Measurements from ENCODE around the gene ACER2.

ACER2 gene

GRCh38 chr9:19471737-19472648 lies 63.2 kb downstream of the ACER2 start:
- peaks cover 3% of the 10 kb centered on the region for H3K4me1 ChIP-seq (ENCODE audit: control insufficient read depth, low read depth, low read length)
- no peaks in the 10 kb centered on the region for H3K36me3 ChIP-seq (ENCODE audit: control insufficient read depth, low read depth, low read length)
- no peak overlapping the region for H3K27ac ChIP-seq (ENCODE audit: low read length)
- peak overlapping the region; percentile 10 for H3K4me3 ChIP-seq (ENCODE audit: low read length)
- H3K9ac ChIP-seq (ENCODE audit: low read length) = no peak overlapping the region
- no peaks in the 10 kb centered on the region for H3K9me3 ChIP-seq (ENCODE audit: control insufficient read depth, low read depth, low read length)
- no peaks in the 10 kb centered on the region for H3K27me3 ChIP-seq (ENCODE audit: control insufficient read depth, insufficient read depth, low read length)

DNA sequence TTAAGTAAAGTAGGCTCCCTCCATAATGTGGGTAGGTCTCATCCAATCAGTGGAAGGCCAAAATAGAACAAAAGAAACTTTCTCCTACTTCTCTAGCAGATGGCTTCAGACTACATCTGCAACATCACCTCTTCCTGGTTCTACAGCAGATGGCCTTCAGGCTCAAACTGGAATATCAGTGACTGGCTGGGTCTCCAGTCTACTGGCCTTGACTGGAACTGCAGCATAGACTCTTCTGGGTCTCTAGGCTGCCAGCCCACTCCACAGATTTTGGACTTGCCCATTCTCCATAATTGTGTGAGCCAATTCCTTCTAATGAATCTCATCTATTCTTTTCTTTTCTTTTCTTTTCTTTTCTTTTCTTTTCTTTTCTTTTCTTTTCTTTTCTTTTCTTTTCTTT lies 64.8 kb downstream of the ACER2 start:
- Histone ChIP-seq H3K9me3 (ENCODE audit: control insufficient read depth, low read depth, low read length) (no peaks in the 10 kb centered on the region), H3K27ac (ENCODE audit: low read length) (no peak overlapping the region), H3K27me3 (ENCODE audit: control insufficient read depth, insufficient read depth, low read length) (no peaks in the 10 kb centered on the region), H3K4me1 (ENCODE audit: control insufficient read depth, low read depth, low read length) (peaks cover 3% of the 10 kb centered on the region), H3K9ac (ENCODE audit: low read length) (no peak overlapping the region), H3K4me3 (ENCODE audit: low read length) (no peak overlapping the region), H3K36me3 (ENCODE audit: control insufficient read depth, low read depth, low read length) (no peaks in the 10 kb centered on the region)

- no peaks in the 10 kb centered on the region for H3K27me3 ChIP-seq (ENCODE audit: control insufficient read depth, insufficient read depth, low read length)
- no peak overlapping the region for H3K9ac ChIP-seq (ENCODE audit: low read length)
- H3K36me3 ChIP-seq (ENCODE audit: control insufficient read depth, low read depth, low read length) = no peaks in the 10 kb centered on the region
Measured at GRCh38 chr9:19479874-19480273, 71.1 kb downstream of the ACER2 start.

GRCh38 chr9:19480345-19480744 lies 71.5 kb downstream of the ACER2 start:
- Histone ChIP-seq H3K9ac (ENCODE audit: low read length) (no peak overlapping the region), H3K27ac (ENCODE audit: low read length) (no peak overlapping the region), H3K4me1 (ENCODE audit: control insufficient read depth, low read depth, low read length) (no peaks in the 10 kb centered on the region), H3K9me3 (ENCODE audit: control insufficient read depth, low read depth, low read length) (no peaks in the 10 kb centered on the region), H3K27me3 (ENCODE audit: control insufficient read depth, insufficient read depth, low read length) (no peaks in the 10 kb centered on the region), H3K36me3 (ENCODE audit: control insufficient read depth, low read depth, low read length) (no peaks in the 10 kb centered on the region), H3K4me3 (ENCODE audit: low read length) (no peak overlapping the region)

More at GRCh38 chr9:19479874-19480273, 71.1 kb downstream of the ACER2 start:
- no peaks in the 10 kb centered on the region for H3K4me1 ChIP-seq (ENCODE audit: control insufficient read depth, low read depth, low read length)
- no peaks in the 10 kb centered on the region for H3K9me3 ChIP-seq (ENCODE audit: control insufficient read depth, low read depth, low read length)
- no peak overlapping the region for H3K27ac ChIP-seq (ENCODE audit: low read length)
- H3K4me3 ChIP-seq (ENCODE audit: low read length) = no peak overlapping the region

- no peaks in the 10 kb centered on the region for H3K4me1 ChIP-seq (ENCODE audit: control insufficient read depth, low read depth, low read length)
- H3K4me3 ChIP-seq (ENCODE audit: low read length) = no peak overlapping the region
- H3K27ac ChIP-seq (ENCODE audit: low read length) = no peak overlapping the region
- H3K36me3 ChIP-seq (ENCODE audit: control insufficient read depth, low read depth, low read length) = no peaks in the 10 kb centered on the region
- no peaks in the 10 kb centered on the region for H3K9me3 ChIP-seq (ENCODE audit: control insufficient read depth, low read depth, low read length)
- H3K27me3 ChIP-seq (ENCODE audit: control insufficient read depth, insufficient read depth, low read length) = no peaks in the 10 kb centered on the region
- H3K9ac ChIP-seq (ENCODE audit: low read length) = no peak overlapping the region
Measured at GRCh38 chr9:19481121-19481870, 72.5 kb downstream of the ACER2 start.

DNA sequence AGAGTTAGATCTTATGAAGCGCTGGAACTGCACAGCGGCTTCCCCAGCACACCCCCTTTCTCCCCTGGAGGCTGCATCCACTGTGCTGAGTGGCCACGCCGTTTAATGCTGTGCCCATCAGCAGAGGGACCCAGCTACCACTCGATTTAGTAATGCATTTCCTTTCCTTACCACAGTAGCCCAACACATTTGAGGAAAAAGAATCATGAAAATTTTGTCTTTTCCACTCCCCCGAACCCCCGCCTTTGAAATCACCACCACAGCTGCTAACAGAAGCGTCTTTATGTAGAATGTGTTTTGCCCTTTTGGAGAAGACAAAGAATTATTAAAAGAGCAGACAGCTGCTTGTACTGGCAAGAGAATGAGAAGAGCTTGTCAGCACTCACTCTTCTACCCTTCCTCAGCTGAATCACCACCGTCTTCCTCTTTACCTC lies 73.2 kb downstream of the ACER2 start:
- Histone ChIP-seq H3K4me3 (ENCODE audit: low read length) (no peak overlapping the region), H3K27ac (ENCODE audit: low read length) (no peak overlapping the region), H3K27me3 (ENCODE audit: control insufficient read depth, insufficient read depth, low read length) (no peaks in the 10 kb centered on the region), H3K4me1 (ENCODE audit: control insufficient read depth, low read depth, low read length) (no peaks in the 10 kb centered on the region), H3K9me3 (ENCODE audit: control insufficient read depth, low read depth, low read length) (no peaks in the 10 kb centered on the region), H3K9ac (ENCODE audit: low read length) (no peak overlapping the region), H3K36me3 (ENCODE audit: control insufficient read depth, low read depth, low read length) (no peaks in the 10 kb centered on the region)

GRCh38 chr9:19484699-19485098 lies 75.9 kb downstream of the ACER2 start:
- H3K9ac ChIP-seq (ENCODE audit: low read length) = no peak overlapping the region
- no peaks in the 10 kb centered on the region for H3K27me3 ChIP-seq (ENCODE audit: control insufficient read depth, insufficient read depth, low read length)
- H3K36me3 ChIP-seq (ENCODE audit: control insufficient read depth, low read depth, low read length) = no peaks in the 10 kb centered on the region
- no peaks in the 10 kb centered on the region for H3K9me3 ChIP-seq (ENCODE audit: control insufficient read depth, low read depth, low read length)
- H3K27ac ChIP-seq (ENCODE audit: low read length) = no peak overlapping the region
- H3K4me1 ChIP-seq (ENCODE audit: control insufficient read depth, low read depth, low read length) = no peaks in the 10 kb centered on the region
- H3K4me3 ChIP-seq (ENCODE audit: low read length) = no peak overlapping the region

DNA sequence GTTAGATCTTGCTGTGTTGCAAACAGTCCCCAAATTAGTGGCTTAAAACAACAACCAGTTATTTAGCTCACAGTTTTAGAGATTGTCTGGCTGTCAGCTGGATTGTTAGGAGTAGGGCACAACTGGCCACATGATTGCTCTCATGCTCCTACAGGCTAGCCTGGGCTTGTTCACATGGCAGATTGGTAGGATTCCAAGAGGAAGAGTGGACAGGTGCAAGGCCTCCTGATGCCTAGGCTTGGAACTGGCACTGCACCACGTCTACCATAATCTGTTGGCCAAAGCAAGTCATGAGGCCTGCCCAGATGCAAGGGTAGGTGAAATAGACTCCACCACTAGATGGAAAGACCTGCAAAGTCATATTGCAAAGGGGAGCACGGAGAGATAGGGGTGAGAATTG lies 76.4 kb downstream of the ACER2 start:
- H3K9me3 ChIP-seq (ENCODE audit: control insufficient read depth, low read depth, low read length) = no peaks in the 10 kb centered on the region
- H3K9ac ChIP-seq (ENCODE audit: low read length) = no peak overlapping the region
- H3K36me3 ChIP-seq (ENCODE audit: control insufficient read depth, low read depth, low read length) = no peaks in the 10 kb centered on the region
- H3K27ac ChIP-seq (ENCODE audit: low read length) = no peak overlapping the region
- H3K27me3 ChIP-seq (ENCODE audit: control insufficient read depth, insufficient read depth, low read length) = no peaks in the 10 kb centered on the region
- H3K4me1 ChIP-seq (ENCODE audit: control insufficient read depth, low read depth, low read length) = no peaks in the 10 kb centered on the region
- no peak overlapping the region for H3K4me3 ChIP-seq (ENCODE audit: low read length)

DNA sequence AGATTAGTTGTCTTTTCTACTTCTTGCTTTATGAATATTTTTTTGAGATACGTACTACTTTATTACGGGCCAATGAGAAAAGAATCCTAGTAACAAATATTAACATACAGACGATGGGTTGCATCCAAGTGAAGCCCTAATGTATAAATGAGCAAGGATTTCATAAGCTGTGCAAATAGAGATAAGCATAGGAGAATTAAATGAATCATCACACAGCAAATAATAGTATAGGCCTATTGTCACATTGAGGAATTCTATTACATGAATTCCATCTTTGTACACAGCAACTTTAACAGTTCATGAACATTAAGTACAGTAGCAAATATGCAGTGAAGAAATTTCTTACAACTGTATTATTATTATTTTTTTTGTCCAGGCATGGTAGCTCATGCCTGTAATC lies 78.0 kb downstream of the ACER2 start:
- no peak overlapping the region for H3K4me3 ChIP-seq (ENCODE audit: low read length)
- no peak overlapping the region for H3K27ac ChIP-seq (ENCODE audit: low read length)
- H3K9ac ChIP-seq (ENCODE audit: low read length) = no peak overlapping the region
- no peaks in the 10 kb centered on the region for H3K9me3 ChIP-seq (ENCODE audit: control insufficient read depth, low read depth, low read length)
- H3K4me1 ChIP-seq (ENCODE audit: control insufficient read depth, low read depth, low read length) = no peaks in the 10 kb centered on the region
- no peaks in the 10 kb centered on the region for H3K27me3 ChIP-seq (ENCODE audit: control insufficient read depth, insufficient read depth, low read length)
- no peaks in the 10 kb centered on the region for H3K36me3 ChIP-seq (ENCODE audit: control insufficient read depth, low read depth, low read length)

- no peak overlapping the region for H3K27ac ChIP-seq (ENCODE audit: low read length)
- H3K9me3 ChIP-seq (ENCODE audit: control insufficient read depth, low read depth, low read length) = no peaks in the 10 kb centered on the region
- no peaks in the 10 kb centered on the region for H3K27me3 ChIP-seq (ENCODE audit: control insufficient read depth, insufficient read depth, low read length)
- H3K4me1 ChIP-seq (ENCODE audit: control insufficient read depth, low read depth, low read length) = no peaks in the 10 kb centered on the region
- no peak overlapping the region for H3K4me3 ChIP-seq (ENCODE audit: low read length)
- no peak overlapping the region for H3K9ac ChIP-seq (ENCODE audit: low read length)
- no peaks in the 10 kb centered on the region for H3K36me3 ChIP-seq (ENCODE audit: control insufficient read depth, low read depth, low read length)
Measured at GRCh38 chr9:19488721-19489120, 79.9 kb downstream of the ACER2 start.

- Histone ChIP-seq H3K27ac (ENCODE audit: low read length) (no peak overlapping the region), H3K9me3 (ENCODE audit: control insufficient read depth, low read depth, low read length) (no peaks in the 10 kb centered on the region), H3K9ac (ENCODE audit: low read length) (no peak overlapping the region), H3K27me3 (ENCODE audit: control insufficient read depth, insufficient read depth, low read length) (no peaks in the 10 kb centered on the region), H3K36me3 (ENCODE audit: control insufficient read depth, low read depth, low read length) (no peaks in the 10 kb centered on the region), H3K4me3 (ENCODE audit: low read length) (no peak overlapping the region), H3K4me1 (ENCODE audit: control insufficient read depth, low read depth, low read length) (no peaks in the 10 kb centered on the region)
Measured at GRCh38 chr9:19490269-19490668, 81.5 kb downstream of the ACER2 start.
